Measurements from ENCODE around the gene SDHAF3.

DNA sequence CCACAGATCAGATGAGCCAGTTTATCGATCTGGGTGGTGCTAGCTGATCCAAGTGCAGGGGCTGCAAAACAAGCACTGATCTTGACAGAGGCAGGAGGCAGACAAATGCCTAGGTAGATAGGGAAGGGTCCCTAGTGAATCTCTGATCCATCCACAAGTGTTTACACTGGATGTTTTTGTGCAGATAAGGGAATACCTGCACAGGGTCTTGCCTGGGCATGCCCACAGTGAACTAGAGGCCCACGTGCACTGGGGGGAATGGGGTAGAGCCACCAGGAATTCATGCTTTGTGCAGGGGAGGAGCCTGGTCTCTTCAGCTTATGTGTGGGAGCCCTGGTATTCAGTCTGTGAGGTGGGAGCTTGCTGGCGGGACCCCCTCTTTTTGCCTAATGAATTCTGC is 50.3 kb downstream of the SDHAF3 start:
- no peak for TF ChIP-seq EZH2 (IDR thresholded peaks at IDR 0.05; ENCODE audit: borderline replicate concordance, low read length)
- TF ChIP-seq CTCF (conservative IDR thresholded peaks at IDR 0.05 in 1 of 2, IDR thresholded peaks at IDR 0.05 in 1 of 2; ENCODE audit: extremely low read depth in 1 of 2, insufficient read depth in 1 of 2, low read depth in 1 of 2, low read length in 2 of 2), result no peak

All from mammary epithelial cell (primary cell).